Sigmoid colon (tissue), 3 donors: Measurements from ENCODE around the gene VWA7.

Source experiments
- CTCF ChIP-seq, 4 experiments: fragments of 450-650 bp in 3 of 4; fragments of 200-600 bp in 1 of 4; IDR thresholded peaks; one replicate each; pipeline ENCODE4 v1.5.1; 2016 to 2019; ENCODE audit warnings: antibody characterized with exemption in 4 of 4, mild to moderate bottlenecking in 3 of 4, moderate library complexity in 2 of 4
- POLR2A ChIP-seq, 2 donors: fragments of 450-650 bp; IDR thresholded peaks; one replicate each; pipeline ENCODE4 v1.6.1; 2016; ENCODE audit warnings: antibody characterized with exemption in 2 of 2, mild to moderate bottlenecking in 2 of 2, moderate library complexity in 2 of 2

GRCh38 chr6:31814677-31815024, 37.5 kb upstream of the VWA7 start:
- no peak for TF ChIP-seq CTCF (IDR thresholded peaks at IDR 0.05)
- peak in 1 of 2 donors; percentile 60 for TF ChIP-seq POLR2A (IDR thresholded peaks at IDR 0.05)
